HG02852 (cell line): ENCODE measurements around the gene PTGFRN.
"Not testable (repeated sequence)": the region's sequence is repeated elsewhere in the genome, so short reads cannot be mapped to it uniquely, and the experiment has no call there.

Source experiments
- ATAC-seq: cut with Tn5 transposase; IDR thresholded peaks from one replicate; pipeline ENCODE4 v1.9.1; 2021; ENCODE audit warnings: mild to moderate bottlenecking, moderate library complexity; ENCODE audit not compliant: unreplicated experiment

The PTGFRN gene

GRCh38 chr1:116909512-116910378, at the start of gene PTGFRN:
TSS of gene PTGFRN (plus strand) at chr1:116909916. CDS start at chr1:116910204, 288 bp downstream.
- no peak for ATAC-seq

GRCh38 chr1:116860167-116860566, 49.5 kb upstream of the PTGFRN start:
- not testable (repeated sequence) for ATAC-seq

- ATAC-seq = no peak
Observed at GRCh38 chr1:116861137-116861536, 48.6 kb upstream of the PTGFRN start.

- ATAC-seq = not testable (repeated sequence)
Observed at GRCh38 chr1:116863031-116863430, 46.7 kb upstream of the PTGFRN start.

GRCh38 chr1:116866478-116866877, 43.2 kb upstream of the PTGFRN start:
- ATAC-seq = not testable (repeated sequence)

GRCh38 chr1:116868385-116868784, 41.3 kb upstream of the PTGFRN start:
- no peak for ATAC-seq

GRCh38 chr1:116869611-116870010, 40.1 kb upstream of the PTGFRN start:
- ATAC-seq = no peak

- ATAC-seq = no peak
Observed at GRCh38 chr1:116870300-116870699, 39.4 kb upstream of the PTGFRN start.

GRCh38 chr1:116871779-116872146, 38.0 kb upstream of the PTGFRN start:
- ATAC-seq = no peak

- no peak for ATAC-seq
Observed at GRCh38 chr1:116873680-116874271, 35.9 kb upstream of the PTGFRN start.

GRCh38 chr1:116874733-116875249, 34.9 kb upstream of the PTGFRN start:
- no peak for ATAC-seq

- ATAC-seq = no peak
Observed at GRCh38 chr1:116875391-116875790, 34.3 kb upstream of the PTGFRN start.

- ATAC-seq = not testable (repeated sequence)
Observed at GRCh38 chr1:116875946-116876345, 33.8 kb upstream of the PTGFRN start.

- ATAC-seq = no peak
Observed at GRCh38 chr1:116877141-116877818, 32.4 kb upstream of the PTGFRN start.

GRCh38 chr1:116878804-116879477, 30.8 kb upstream of the PTGFRN start:
- ATAC-seq = no peak

- no peak for ATAC-seq
Observed at GRCh38 chr1:116879478-116880133, 30.1 kb upstream of the PTGFRN start.

GRCh38 chr1:116880917-116881316, 28.8 kb upstream of the PTGFRN start:
- ATAC-seq = no peak

- peak; percentile 45 for ATAC-seq
Observed at GRCh38 chr1:116881879-116882520, 27.7 kb upstream of the PTGFRN start.

GRCh38 chr1:116882866-116883265, 26.9 kb upstream of the PTGFRN start:
- ATAC-seq = no peak

- no peak for ATAC-seq
Observed at GRCh38 chr1:116886291-116886878, 23.3 kb upstream of the PTGFRN start.
